ENCODE results near the gene RGS17.
"Not testable (repeated sequence)": the region's sequence is repeated elsewhere in the genome, so short reads cannot be mapped to it uniquely, and the experiment has no call there.

RGS17 gene

GRCh38 chr6:153143200-153143599 lies 12.1 kb upstream of the RGS17 start:
- no peak for TF ChIP-seq CTCF (IDR thresholded peaks at IDR 0.05; ENCODE audit: borderline replicate concordance, insufficient read depth, low read depth, low read length)
- H3K4me3 ChIP-seq (ENCODE audit: low read depth, low read length), result no peak overlapping the region

- H3K4me3 ChIP-seq (ENCODE audit: low read depth, low read length), result no peak overlapping the region
- TF ChIP-seq CTCF (IDR thresholded peaks at IDR 0.05; ENCODE audit: borderline replicate concordance, insufficient read depth, low read depth, low read length), result no peak
These were observed 9.2 kb upstream of the RGS17 start for GRCh38 chr6:153140299-153140698.

- no peak for TF ChIP-seq CTCF (IDR thresholded peaks at IDR 0.05; ENCODE audit: borderline replicate concordance, insufficient read depth, low read depth, low read length)
- H3K4me3 ChIP-seq (ENCODE audit: low read depth, low read length), result no peak overlapping the region
These were observed 7.8 kb upstream of the RGS17 start for GRCh38 chr6:153138930-153139329.

GRCh38 chr6:153135681-153136080 lies 4.6 kb upstream of the RGS17 start:
- no peak for TF ChIP-seq CTCF (IDR thresholded peaks at IDR 0.05; ENCODE audit: borderline replicate concordance, insufficient read depth, low read depth, low read length)
- no peak overlapping the region for H3K4me3 ChIP-seq (ENCODE audit: low read depth, low read length)

- not testable (repeated sequence) for H3K4me3 ChIP-seq (ENCODE audit: low read depth, low read length)
These were observed 2.6 kb upstream of the RGS17 start for GRCh38 chr6:153133667-153134066.

GRCh38 chr6:153130515-153131036 lies 506 bp downstream of the RGS17 start:
- TF ChIP-seq CTCF (IDR thresholded peaks at IDR 0.05; ENCODE audit: borderline replicate concordance, insufficient read depth, low read depth, low read length), result no peak
- no peak overlapping the region for H3K4me3 ChIP-seq (ENCODE audit: low read depth, low read length)

- no peak overlapping the region for H3K4me3 ChIP-seq (ENCODE audit: low read depth, low read length)
- no peak for TF ChIP-seq CTCF (IDR thresholded peaks at IDR 0.05; ENCODE audit: borderline replicate concordance, insufficient read depth, low read depth, low read length)
These were observed 1.1 kb downstream of the RGS17 start for GRCh38 chr6:153129873-153130514.

All from GM12875 (cell line).